Measurements from ENCODE around the gene GAS7. TPM values are rescaled to one million over a fixed set of nuclear protein-coding genes. Genes with fewer than 3 reads are reported as not detected.

GAS7 gene
- total and polyA plus RNA-seq, 12 donors = 3.6 to 54.9 (median 28.0) TPM

GRCh38 chr17:10001306-10001873, 197.0 kb downstream of the GAS7 start:
- no peak for TF ChIP-seq POLR2A (IDR thresholded peaks at IDR 0.05)
- TF ChIP-seq CTCF (IDR thresholded peaks at IDR 0.05) = no peak
- intact Hi-C loops (cut with DNase I) = no loop called here
- H3K36me3 ChIP-seq (replicated peaks in 1 of 2) = no peaks in the 10 kb centered on the region
- H3K4me1 ChIP-seq (replicated peaks in 1 of 2) = no peaks in the 10 kb centered on the region
- no peaks in the 10 kb centered on the region for H3K27me3 ChIP-seq
- H3K9me3 ChIP-seq (replicated peaks in 1 of 3) = no peaks in the 10 kb centered on the region
- WGBS, 4 donors = 50 to 69% (median 61%) methylated on average over 6 of the region's 6 CpGs
- H3K27ac ChIP-seq = no peak overlapping the region
- no peak for DNase-seq
- no peak overlapping the region for H3K4me3 ChIP-seq

- H3K27ac ChIP-seq = no peak overlapping the region
- no peak overlapping the region for H3K4me3 ChIP-seq
- no peaks in the 10 kb centered on the region for H3K27me3 ChIP-seq
- no peaks in the 10 kb centered on the region for H3K9me3 ChIP-seq (replicated peaks in 1 of 3)
- H3K36me3 ChIP-seq (replicated peaks in 1 of 2) = no peaks in the 10 kb centered on the region
- no peak for DNase-seq
- intact Hi-C loops (cut with DNase I) = no loop called here
- TF ChIP-seq POLR2A (IDR thresholded peaks at IDR 0.05) (no peak), CTCF (IDR thresholded peaks at IDR 0.05) (no peak)
- H3K4me1 ChIP-seq (replicated peaks in 1 of 2) = no peaks in the 10 kb centered on the region
- WGBS, 4 donors = 64 to 78% (median 70%) methylated on average over 9 of the region's 9 CpGs
Measured at GRCh38 chr17:9999919-10000695, 198.3 kb downstream of the GAS7 start.

GRCh38 chr17:9998060-9998459, 200.3 kb downstream of the GAS7 start:
- Histone ChIP-seq H3K4me1 (replicated peaks in 1 of 2) (no peaks in the 10 kb centered on the region), H3K36me3 (replicated peaks in 1 of 2) (no peaks in the 10 kb centered on the region), H3K4me3 (no peak overlapping the region), H3K27ac (no peak overlapping the region), H3K9me3 (replicated peaks in 1 of 3) (no peaks in the 10 kb centered on the region), H3K27me3 (no peaks in the 10 kb centered on the region)
- no peak for DNase-seq
- 70 to 87% (median 84%) methylated on average over 3 of the region's 3 CpGs for WGBS, 4 donors
- intact Hi-C loops (cut with DNase I) = no loop called here
- TF ChIP-seq POLR2A (IDR thresholded peaks at IDR 0.05) = no peak
- no peak for TF ChIP-seq CTCF (IDR thresholded peaks at IDR 0.05)

GRCh38 chr17:9994761-9995160, 203.6 kb downstream of the GAS7 start:
- H3K4me3 ChIP-seq = no peak overlapping the region
- DNase-seq = no peak

More at GRCh38 chr17:9994761-9995160, 203.6 kb downstream of the GAS7 start:
- Histone ChIP-seq H3K9me3 (replicated peaks in 1 of 3) (no peaks in the 10 kb centered on the region), H3K36me3 (replicated peaks in 1 of 2) (no peaks in the 10 kb centered on the region), H3K4me1 (replicated peaks in 1 of 2) (no peaks in the 10 kb centered on the region), H3K27ac (no peak overlapping the region), H3K27me3 (no peaks in the 10 kb centered on the region)
- 77 to 89% (median 79%) methylated on average over 4 of the region's 4 CpGs for WGBS, 4 donors
- intact Hi-C loops (cut with DNase I) = no loop called here
- no peak for TF ChIP-seq CTCF (IDR thresholded peaks at IDR 0.05)
- no peak for TF ChIP-seq POLR2A (IDR thresholded peaks at IDR 0.05)
